MV-4-11 (cell line): ENCODE measurements around the gene IGF2.

Experiments
- DNase-seq: peaks from one replicate; lab custom pipeline; 2025; lab: John Stamatoyannopoulos, UW

IGF2 gene

DNA sequence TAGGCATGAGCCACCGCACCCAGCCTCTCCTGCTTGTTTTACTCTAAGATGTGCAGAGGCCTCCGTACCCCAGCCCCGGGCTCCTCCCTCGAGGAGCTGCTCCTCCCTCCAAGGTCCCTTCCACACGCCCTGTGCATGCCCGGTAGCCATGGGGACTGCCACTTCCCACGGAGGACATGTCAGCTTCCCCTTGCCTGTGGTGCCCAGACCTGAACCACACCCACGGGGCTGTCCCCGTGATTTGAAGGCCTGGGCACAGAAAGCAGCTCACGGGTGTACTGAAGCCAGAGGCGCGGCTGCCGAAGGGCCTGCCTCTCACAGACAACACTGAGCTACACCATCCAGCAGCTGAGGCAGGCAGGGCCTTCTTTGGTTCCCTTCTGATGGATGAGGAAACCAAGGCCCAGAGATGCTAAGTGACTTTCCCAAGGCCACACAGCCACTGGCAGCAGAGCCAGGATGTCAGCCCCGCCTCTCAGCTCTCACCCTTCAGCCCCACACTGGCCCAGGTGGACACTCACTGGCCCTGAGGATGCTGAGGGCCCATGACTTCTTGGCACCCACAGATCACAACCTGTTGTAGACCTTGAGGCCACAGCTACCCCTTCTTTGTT, 14.5 kb upstream of the IGF2 start:
- DNase-seq = no peak

DNA sequence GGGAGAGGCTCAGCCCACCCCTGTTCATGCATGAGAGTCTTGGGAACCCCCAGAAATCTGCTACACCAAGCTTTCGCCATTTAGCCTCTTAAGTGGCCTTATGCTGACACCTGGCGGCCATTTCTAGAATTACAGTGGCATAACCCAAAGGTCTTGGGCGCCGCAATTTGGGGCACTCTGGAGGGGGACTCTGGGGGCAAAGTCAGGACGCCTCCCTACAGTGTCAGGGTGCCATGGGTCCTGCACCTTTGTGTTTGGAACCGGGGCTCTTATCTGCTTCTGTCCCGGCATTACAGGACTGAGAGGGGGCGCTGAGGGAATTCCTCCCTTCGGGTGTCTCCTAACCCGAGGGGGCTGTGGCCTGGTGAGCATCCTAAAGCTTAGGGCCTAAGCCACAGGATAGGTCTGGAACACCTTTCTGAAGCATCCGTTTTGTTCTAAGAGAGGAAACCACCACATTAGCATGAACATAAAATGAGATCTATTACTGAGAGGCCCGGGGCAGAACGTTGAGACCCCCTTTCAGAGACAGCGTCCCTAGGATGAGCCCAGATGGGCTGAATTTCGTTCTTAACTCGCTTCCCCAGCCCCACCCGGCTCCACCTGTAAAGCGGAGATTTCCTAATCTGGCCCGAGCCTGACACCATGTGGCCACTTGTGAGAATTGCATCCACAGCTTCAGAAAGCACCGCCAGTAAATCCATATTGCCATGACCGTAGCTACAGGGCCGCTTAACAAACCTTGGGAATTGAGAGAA, 12.5 kb upstream of the IGF2 start:
- peak; percentile 49 for DNase-seq

DNA sequence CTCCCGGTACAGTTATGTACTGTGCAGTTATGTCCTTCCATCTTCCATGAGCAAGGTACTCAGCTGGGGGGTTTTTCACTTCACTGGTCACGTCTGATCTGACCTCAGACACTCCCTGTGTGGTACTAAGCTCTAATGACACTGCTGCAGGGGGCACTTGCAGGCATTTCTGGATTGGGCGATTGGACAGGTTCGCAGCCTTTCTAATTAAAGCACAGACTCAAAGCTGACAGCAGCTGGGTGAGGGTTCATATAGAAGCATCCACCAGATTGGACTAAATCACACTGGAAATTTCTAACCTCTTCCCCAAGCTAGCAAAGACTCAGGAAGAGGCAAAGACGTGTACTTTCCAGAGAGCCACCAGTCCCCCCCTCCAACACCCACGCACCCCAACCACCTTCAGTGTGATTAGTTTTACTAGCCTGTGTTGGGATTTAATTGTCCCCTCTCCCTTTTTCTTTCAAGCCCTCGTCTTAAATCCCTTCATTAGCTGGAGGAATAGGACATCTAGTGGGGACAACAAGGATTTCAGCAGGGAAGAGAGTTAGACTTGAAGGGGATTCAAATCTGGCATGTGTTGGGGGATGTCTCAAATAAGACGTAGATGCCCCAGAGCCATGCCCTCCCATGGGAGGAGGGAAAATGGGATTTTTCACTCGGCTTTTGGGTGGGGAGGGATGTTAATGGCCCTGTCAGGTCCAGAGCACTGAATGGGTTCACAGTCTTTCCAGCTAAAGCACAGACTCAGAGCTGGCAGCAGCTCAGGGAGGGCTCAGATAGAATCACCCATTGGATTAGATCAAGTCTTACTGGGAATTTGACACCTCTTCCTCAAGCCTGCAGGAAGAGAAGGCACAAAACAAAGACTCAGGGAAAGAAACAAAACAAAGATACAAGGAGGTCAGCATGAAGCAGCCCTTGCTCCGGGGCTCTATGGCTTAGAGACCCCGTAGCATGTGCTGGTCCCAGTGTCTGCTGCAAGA, 11.0 kb upstream of the IGF2 start:
- no peak for DNase-seq

DNA sequence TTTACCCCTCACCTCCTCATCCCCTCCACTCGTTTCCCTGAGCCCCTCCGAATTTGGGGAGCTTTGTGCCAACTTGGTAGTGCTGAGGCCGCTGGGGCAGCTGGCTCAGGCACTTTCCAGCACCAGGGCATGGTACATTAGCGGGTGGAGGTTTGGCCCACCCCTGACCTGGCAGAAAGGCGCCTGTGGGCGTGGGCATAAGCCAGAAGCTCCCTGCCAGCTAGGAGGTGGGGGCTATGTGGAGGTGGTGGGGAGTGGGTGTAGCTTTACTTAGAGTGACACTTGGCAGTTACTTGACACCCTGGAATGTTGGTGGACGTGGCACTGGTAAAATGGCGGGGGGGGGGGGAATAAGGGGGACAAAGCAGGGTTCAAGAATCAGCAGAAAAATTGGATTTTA, 10.3 kb upstream of the IGF2 start:
- DNase-seq = no peak

DNA sequence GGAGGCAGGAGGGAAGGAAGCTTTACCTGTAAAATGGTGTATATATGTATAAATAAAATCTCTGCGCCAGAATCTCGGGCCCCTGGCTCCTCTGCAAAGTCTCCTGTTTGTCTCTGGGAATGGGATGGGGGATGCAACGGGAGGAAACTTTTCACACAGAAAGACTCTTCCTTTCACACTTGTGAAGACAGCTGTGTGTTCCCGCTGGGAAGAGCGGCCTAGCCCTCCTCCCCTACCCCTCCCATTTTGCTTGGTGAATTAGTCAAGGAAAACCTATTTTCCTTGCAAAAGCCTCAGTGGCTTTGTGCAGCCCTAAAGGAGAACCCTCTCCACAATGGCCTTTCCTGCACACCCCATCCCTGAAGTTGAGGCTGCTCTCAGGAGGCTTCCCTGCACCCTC, 9.4 kb upstream of the IGF2 start:
- DNase-seq = no peak

DNA sequence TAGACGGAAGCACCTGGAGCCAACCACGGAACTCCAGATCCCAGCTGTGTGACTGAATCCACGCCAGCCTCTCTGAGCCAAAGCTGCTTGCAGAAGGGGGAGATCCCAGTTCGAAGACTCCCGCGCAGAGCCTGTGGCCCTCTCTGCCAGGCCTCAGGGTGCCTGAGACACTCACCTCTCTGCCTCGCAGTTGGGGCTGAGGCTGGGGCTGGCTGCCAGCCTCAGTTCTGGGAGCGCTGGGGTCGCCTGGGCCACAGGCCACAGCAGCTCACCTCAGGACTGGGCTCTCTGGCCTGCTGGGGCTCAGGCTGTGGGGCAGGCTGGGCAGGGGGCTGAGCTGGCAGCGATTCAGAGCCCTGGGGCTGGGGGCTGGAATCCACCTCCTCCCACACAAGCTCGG, 8.2 kb upstream of the IGF2 start:
- no peak for DNase-seq

DNA sequence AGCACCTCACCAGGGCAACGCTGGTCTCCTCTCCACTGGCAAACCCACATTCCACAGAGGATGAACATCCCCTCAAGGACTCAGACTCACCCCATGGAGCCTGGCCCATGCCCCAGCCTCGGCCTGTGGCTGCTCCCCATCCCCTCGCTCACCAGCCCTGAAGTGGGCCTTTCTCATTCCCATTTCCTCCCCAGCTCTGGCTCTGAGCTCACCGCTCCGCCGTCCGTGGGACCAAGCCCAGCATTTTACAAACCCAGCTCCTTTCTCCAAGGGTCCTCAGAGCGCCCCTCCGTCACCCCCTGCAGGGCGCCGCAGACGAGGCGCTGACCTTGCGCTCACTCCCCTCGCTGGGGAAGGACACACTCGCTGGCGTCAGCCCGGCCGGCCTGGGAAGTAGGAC, 6.9 kb upstream of the IGF2 start:
- DNase-seq = no peak

DNA sequence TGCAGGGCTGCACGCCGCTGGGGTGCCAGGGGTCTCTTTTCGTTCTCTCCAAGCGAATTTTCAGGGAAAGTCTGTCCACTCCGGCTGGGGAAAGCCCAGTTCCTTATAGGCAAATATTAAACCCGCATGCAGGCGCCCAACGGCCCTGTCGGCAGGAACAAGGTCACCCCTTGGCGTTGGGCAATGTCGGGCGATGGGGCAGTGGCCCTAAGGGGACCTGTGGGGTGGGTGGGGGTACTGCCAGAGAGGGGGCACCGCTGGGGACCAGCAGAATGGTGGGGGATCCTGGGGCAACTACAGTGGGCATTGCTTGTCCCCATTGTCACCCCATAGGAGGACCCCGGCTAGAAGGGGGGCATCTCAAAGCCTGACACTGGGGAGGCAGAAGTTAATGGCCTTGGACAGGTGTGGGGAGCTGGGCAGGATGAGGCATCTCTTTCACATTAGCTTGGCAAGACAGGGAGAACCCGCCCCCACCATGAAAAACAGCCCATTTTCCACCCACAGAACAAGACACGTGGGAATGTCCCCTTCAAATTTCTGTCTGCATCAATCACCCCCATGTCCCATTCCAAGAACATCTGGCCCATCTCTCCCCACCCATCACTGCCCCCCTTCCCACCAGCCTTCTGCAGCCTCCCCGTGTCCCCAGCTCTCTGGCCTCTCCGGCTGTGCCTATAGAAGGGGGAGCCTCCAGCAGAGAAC, 5.5 kb upstream of the IGF2 start:
- no peak for DNase-seq

DNA sequence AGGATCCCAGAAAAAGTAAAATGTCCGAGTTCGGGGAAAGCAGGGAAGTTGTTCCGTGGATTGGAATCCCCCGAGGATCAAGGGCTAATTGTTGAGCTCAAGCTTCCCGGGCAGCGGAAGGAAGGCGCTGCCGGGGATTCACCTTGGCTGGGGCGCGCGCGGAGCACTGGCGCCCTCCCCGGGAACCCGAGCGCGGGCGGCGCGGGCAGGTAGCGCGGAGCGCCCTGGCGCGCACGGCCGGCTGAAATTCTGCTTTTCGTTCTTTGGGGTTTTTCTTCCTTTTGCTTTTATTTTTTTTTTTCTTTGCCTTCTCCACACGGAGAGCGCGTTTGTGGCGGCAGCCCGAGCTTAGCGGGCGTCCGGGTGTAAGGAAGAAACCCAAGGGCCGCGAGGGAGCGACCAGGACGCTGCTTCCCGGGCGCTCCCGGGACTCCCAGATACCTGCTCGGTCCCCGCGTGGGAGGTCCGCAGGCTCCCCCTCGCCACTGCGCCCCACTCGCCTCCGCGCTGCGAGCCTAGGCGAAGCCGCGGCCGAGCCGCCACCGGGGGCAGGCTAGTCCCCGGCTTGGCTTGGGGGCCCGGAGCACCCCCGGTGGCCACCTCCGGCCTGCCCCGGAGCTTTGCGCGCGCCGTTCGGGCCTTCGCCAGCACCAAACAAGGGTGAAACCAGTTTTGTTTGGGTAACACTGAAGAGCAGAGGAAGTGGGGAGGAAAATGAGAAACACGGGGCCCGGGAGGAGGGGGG, 4.8 kb upstream of the IGF2 start:
- DNase-seq = no peak

DNA sequence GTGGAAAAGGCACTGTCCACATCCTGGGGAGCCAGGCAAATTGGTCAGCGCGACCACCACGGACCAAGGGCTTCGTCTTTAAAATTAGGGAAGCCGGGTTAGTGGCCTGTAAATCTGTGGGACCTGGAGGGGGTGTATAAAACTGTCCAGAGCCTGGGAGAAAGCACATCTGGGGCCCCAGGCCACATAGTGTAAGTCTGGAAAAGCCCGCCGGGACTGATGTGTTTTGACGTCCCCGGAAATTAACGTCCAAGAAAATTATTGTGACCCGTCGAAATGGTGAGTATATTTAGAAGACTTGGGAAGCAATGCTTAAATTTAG, 4.2 kb upstream of the IGF2 start:
- no peak for DNase-seq

DNA sequence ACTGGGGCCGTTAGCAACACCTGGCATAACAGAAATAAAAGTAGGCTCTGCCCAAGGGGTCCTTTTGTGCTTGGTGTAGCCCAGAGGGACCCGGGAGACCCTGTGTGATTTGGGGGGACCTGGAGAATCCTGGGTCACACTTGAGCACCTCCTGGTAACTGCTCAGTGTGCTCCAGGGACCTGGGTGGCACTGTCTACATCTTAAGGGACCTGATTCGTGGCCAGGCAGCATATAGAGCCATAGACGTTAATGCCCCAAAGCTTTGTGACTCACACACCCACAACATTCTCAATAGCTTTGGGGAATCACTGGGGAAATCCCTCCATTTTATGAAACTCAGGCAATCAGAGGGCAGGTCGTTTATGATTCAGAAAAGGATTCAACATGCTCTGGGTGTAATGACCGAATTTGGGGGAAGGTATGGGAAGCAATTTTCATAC, 3.6 kb upstream of the IGF2 start:
- no peak for DNase-seq

DNA sequence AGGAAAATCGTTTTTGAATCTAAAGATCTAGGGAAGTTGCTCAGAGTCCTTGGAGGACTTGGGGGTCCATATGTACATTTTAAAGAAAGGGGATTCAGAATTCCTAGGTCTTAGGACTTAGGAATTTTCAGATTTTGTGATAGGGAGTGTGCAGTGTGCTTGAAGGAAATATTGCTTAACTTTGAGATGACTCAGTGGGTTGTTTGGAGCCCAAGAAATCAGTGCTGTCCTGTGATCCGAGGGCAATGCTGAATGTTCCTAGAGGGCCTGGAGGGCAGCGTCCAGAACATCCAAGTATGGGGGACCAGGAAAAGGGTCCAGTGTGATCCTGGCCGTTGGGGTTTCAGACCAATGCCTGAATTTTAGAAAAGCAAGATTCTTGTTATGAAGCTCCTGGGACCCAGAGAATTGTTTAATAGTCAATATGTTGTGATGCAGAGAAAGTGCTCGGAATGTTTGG, 3.1 kb upstream of the IGF2 start:
- DNase-seq = no peak

DNA sequence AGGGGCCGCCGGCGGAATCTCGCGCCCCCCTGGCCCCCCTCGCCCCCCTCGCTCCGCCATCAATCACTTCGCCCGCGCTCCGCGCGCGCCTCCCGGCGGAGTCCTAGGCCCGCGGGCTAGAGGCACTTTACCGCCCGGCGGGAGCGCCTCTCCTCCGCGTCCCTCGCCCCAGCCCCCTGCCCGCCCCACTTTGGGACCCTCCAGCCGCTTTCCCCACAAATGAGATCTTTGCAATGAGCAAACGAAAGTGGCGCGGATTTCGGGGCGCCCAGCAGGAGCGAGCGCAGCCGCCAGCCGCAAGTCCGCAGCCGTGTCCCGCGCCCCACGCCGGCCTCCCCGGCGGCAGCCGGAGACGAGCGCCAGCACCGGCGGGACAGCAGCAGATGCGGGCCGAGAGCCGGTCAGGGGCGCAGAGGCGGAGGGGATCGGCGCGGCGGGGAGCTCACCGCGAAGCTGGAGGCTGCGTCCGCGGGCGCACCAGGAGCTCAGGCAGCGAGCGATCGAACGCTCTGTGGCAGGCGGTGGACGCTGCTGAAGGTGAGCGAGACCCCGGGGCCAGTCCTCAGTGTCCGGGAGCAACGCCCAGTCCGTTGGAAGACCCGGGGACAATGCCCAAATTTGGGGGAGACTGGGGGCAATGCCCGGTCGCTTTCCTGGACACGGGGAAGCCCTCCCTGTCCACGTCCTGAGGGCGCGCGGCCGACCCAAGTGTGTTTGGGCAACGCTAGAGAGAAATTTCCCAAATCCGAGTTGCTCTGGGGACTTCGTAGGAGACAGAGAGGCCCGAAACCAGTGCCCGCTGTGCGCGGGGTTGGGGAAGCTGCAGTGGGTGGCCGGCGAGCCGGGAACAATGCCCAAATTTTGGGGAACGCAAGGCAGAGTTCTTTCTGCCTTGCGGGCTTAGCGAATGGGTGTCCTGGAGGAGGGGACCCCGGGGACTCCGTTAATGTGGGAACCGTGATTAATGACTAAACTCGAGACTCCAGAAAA, 1.5 kb upstream of the IGF2 start:
- DNase-seq = no peak

DNA sequence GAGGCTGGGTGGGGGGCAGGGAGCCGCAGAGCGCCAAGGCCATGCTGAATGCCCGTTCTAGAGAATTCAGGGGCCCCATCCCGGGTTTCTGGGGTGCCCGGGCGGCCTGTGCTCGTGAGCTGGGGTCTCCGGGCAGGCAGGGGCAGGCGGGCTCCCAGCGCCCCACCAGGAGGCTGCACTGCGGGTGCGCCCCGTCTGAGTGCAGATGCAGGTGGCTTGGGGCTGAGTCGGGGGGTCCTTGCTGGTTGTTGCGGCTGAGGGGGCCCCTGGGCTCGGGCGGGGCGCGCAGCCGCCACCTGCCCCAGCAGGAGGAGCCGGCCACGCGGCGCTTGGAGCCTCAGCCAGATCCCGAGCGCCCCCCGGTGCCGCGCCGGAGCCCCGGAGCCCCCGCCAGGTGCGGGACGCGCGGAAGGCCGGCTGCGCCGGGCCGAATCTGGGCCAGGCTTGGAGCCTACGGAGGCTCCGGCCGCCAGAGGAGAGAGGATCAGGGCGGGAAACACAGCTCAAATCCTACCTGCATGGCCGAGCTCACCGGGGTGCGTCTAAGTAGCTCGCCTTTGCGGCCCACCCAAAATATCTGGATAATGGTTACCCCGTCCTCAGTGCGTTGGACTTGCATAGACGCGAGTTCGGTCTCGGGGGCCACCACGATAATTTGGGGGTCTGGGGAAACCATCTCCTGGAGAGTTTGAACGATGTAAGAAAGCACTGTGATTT, 590 bp upstream of the IGF2 start:
- no peak for DNase-seq

DNA sequence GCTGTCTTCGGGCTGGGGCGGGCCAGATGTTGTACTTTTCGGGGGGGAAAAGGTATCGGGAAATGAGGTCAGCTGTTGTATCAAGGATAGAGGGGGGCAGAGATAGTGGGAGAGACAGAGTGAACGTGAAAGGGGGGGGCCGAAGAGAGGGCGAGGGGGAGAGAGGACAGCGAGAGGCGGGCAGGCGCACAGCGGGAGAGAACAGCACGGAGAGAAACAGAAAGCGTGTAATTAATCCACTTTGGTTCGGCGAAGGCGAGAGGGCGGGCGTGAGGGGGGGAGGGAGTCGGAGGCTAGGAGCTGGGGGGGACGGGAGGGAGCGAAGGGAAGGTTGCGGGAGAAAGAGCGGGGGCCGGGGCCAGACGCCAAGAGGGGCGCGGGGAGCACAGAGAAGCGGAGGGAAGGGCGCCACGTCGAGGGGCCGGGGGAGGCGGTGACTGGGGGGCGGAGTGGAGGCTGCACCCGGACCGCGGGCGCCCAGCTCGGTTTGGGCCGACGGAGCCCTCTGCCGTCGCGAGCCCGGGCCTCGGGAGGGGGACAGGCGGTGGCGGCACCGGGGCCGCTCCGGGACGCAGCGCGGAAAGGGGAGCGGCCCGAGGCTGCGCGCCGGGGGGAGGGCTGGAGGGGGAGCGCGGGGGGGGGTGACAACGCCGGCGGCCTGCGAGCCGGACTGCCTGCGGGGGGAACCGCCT, 612 bp downstream of the IGF2 start:
- DNase-seq = no peak

DNA sequence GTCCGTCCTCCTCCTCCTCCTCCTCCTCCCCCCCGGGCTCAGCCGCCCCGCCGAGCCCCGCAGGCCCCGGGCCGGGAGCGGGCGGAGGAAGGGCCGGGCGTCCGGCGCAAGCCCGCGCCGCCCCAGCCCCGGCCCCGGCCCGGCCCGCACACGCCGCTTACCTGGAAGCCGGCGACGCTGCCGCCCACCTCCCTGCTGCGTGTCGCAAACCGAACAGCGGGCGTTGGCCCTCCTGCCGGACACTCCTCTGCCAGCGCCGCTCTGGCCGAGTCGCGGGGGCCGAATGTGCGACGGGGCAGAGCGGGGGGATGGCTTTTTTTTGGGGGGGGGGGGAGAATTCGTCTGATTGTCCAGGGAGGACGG, 1.1 kb downstream of the IGF2 start:
- DNase-seq = no peak

DNA sequence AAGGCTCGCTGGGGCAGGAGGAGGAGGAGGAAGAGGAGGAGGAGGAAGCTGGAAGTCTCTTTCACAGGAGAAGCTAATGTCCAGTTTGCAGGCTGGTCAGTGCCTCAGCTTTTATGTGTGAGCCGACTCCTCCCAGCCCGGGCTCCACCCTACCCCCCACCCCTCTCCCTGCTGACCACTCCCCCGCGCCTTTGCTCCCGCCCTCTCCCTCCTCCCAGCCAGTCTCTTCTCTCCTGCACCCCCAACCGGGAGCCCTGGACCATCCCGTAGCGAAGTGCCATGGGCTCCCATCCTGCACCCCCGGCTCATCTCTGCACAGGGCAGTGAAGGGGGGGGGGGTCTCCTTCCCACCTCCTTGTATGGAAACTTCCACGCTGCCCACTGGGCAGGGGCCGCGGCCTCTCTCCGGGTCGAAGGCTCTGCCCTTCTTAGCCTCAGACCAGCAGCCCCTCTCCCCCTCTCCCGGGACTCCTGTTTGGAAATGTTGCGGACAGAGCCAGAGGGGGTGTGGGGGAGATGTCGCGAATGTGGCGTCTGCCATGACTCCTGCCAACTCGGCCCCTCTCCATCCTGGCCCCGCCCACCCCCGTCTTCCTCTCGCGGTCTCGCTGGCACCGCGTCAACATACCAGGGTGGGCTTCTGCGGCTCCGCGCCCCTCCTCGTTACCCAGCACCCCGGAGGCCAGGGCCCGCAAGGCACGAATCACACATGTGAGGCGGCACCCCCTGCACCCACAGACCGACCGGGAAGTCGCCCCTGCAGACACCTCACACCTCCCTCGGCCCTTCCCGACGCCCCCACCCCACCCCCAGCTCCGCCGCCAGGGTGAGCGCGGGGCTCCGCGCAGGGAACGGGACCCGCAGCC, 1.8 kb downstream of the IGF2 start:
- no peak for DNase-seq

DNA sequence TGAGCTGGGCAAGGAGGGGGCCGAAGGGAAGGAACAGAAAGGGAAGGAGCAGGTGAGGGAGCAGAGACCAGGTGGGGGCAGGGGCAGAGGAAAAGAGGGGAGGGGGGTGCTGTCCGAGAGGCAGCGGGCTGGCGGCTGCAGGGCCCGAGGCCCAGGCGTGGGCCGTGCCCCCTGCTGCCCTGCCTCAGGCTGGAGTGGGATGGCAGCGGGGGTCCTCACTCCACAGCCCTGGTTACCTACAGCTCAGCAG, 2.3 kb downstream of the IGF2 start:
- DNase-seq = no peak
